K562 (cell line): ENCODE measurements around the gene ZNF358. TPM values are rescaled to one million over a fixed set of nuclear protein-coding genes. Genes with fewer than 3 reads are reported as not detected.

Source experiments
- BCL6 ChIP-seq: fragments of 250-450 bp; sonication (Bioruptor Pico); IDR thresholded peaks from 2 replicates; pipeline ENCODE4 v1.4.0; 2020
- BRF2 ChIP-seq: IDR thresholded peaks from 3 replicates; pipeline ENCODE4 v1.6.1; 2011; ENCODE audit warnings: borderline replicate concordance, mild to moderate bottlenecking; ENCODE audit not compliant: insufficient read length, insufficient read depth
- CBFB ChIP-seq: sonication (generic); formaldehyde crosslinking; IDR thresholded peaks from 2 replicates; pipeline ENCODE4 v1.4.0; 2020; ENCODE audit warnings: mild to moderate bottlenecking, missing genetic modification reagents
- EP400 ChIP-seq: fragments of 450-650 bp; IDR thresholded peaks from 2 replicates; pipeline ENCODE4 v1.6.1; 2017; ENCODE audit warnings: antibody characterized with exemption, mild to moderate bottlenecking, moderate library complexity
- HDAC8 ChIP-seq: fragments of 450-650 bp; IDR thresholded peaks from 2 replicates; pipeline ENCODE4 v1.6.1; 2016; ENCODE audit warnings: mild to moderate bottlenecking, missing genetic modification characterization, moderate library complexity, missing compliant biosample characterization
- NCOA2 ChIP-seq, 2 experiments: fragments of 450-650 bp; IDR thresholded peaks; 2 replicates each; pipeline ENCODE4 v1.6.1; 2018; ENCODE audit warnings: mild to moderate bottlenecking in 2 of 2, moderate library complexity in 1 of 2; ENCODE audit not compliant: partially characterized antibody in 2 of 2
- NFRKB ChIP-seq: fragments of 450-650 bp; IDR thresholded peaks from 2 replicates; pipeline ENCODE4 v1.6.1; 2016; ENCODE audit warnings: low read depth
- NR3C1 ChIP-seq: sonication (generic); formaldehyde crosslinking; IDR thresholded peaks from 2 replicates; pipeline ENCODE4 v1.8.1; 2022; ENCODE audit warnings: missing genetic modification reagents
- PKNOX1 ChIP-seq: fragments of 450-650 bp; IDR thresholded peaks from 2 replicates; pipeline ENCODE4 v1.6.1; 2016
- PRDM10 ChIP-seq: fragments of 450-650 bp; IDR thresholded peaks from 2 replicates; pipeline ENCODE4 v1.6.1; 2018; ENCODE audit not compliant: partially characterized antibody
- PRMT5 ChIP-seq: sonication (generic); formaldehyde crosslinking; IDR thresholded peaks from 2 replicates; pipeline ENCODE4 v1.5.0; 2020; ENCODE audit warnings: missing genetic modification reagents
- PTTG1 ChIP-seq: fragments of 450-650 bp; IDR thresholded peaks from 2 replicates; pipeline ENCODE4 v1.6.1; 2016; ENCODE audit warnings: low read depth, mild to moderate bottlenecking, missing genetic modification characterization, missing compliant biosample characterization
- RBBP5 ChIP-seq: fragments of 200-600 bp; sonication (generic); IDR thresholded peaks from 2 replicates; pipeline ENCODE4 v1.6.1; 2012; ENCODE audit warnings: borderline replicate concordance, mild to moderate bottlenecking, low read length, control low read depth, inconsistent platforms; ENCODE audit not compliant: insufficient read depth, poor library complexity, severe bottlenecking
- SRSF1 ChIP-seq: fragments of 200-400 bp; formaldehyde crosslinking; IDR thresholded peaks from 2 replicates; pipeline ENCODE4 v1.6.1; 2017; ENCODE audit warnings: mild to moderate bottlenecking, low read depth, low read length, moderate library complexity
- TCF15 ChIP-seq: fragments of 250-450 bp; sonication (Bioruptor Pico); IDR thresholded peaks from 2 replicates; pipeline ENCODE4 v1.8.0; 2022; ENCODE audit warnings: moderate library complexity, mild to moderate bottlenecking, inconsistent platforms
- ZNF280A ChIP-seq: fragments of 450-650 bp; IDR thresholded peaks from 2 replicates; pipeline ENCODE4 v1.6.1; 2018; ENCODE audit warnings: mild to moderate bottlenecking, low read depth; ENCODE audit not compliant: partially characterized antibody
- ZNF785 ChIP-seq: fragments of 250-450 bp; sonication (Bioruptor Pico); IDR thresholded peaks from 2 replicates; pipeline ENCODE4 v1.4.0; 2020; ENCODE audit warnings: mild to moderate bottlenecking
- polyA plus RNA-seq, 8 experiments: library from polyadenylated mRNA; depleted of rRNA in 4 of 8; stranded (reverse) in 5 of 8; unstranded in 3 of 8; fragments of >200 nt; fragmentation: Nextera tagmentation in 2 of 8; fragmentation: Illumina TruSeq in 1 of 8; extraction: Ambion mirVana in 2 of 8; extraction: Trizol in 1 of 8; gene quantifications; 2 replicates each; pipeline versions ENCODE4 v1.2.1 to v1.2.3, GENCODE V29; 2011 to 2014; ENCODE audit warnings: inconsistent platforms in 1 of 8, missing spikeins in 1 of 8
- total RNA-seq, 7 experiments: library from RNA; depleted of rRNA in 6 of 7; stranded (reverse); fragments of >200 nt in 6 of 7; fragmentation: Illumina TruSeq in 2 of 7; extraction: Trizol in 2 of 7; gene quantifications; 2 replicates each; pipeline versions ENCODE4 v1.2.1 to v1.2.3, GENCODE V29; 2011 to 2021; ENCODE audit warnings: low replicate concordance in 1 of 7

ZNF358 gene
- total and polyA plus RNA-seq, 9 of the 15 experiments (the other 6 are each of a cell fraction or from before 2014, with no cell fraction given) = 0.04 to 17.2 (median 4.9) TPM

GRCh38 chr19:7522072-7522922, 6.4 kb downstream of the ZNF358 start, which contains the start of gene MCOLN1 (continued):
- no peak for TF ChIP-seq PRMT5 (CRISPR knock-in tag)
- no peak for TF ChIP-seq PKNOX1
- no peak for TF ChIP-seq SRSF1
- peak; percentile 77; the same call in 1 of the 2 replicates for TF ChIP-seq HDAC8 (tag)
- 0 out of 2 replicates have a peak, but pooled peaks have one; percentile 53 for TF ChIP-seq NFRKB
- no peak for TF ChIP-seq PRDM10
- TF ChIP-seq ZNF280A = no peak
- no peak for TF ChIP-seq NCOA2 (IDR thresholded peaks at IDR 0.05; ENCODE audit: partially characterized antibody in 2 of 2)
- no peak for TF ChIP-seq TCF15 (CRISPR knock-in tag)
- no peak for TF ChIP-seq BRF2
- TF ChIP-seq PTTG1 (tag) = no peak
- peak; percentile 73; the same call in 1 of the 2 replicates for TF ChIP-seq CBFB
- TF ChIP-seq RBBP5 = peak; percentile 73
- peak; percentile 74 for TF ChIP-seq EP400
- no peak for TF ChIP-seq ZNF785 (CRISPR knock-in tag)
- 0 out of 2 replicates have a peak, but pooled peaks have one; percentile 48 for TF ChIP-seq NR3C1 (CRISPR knock-in tag)
- TF ChIP-seq BCL6 (CRISPR knock-in tag) = no peak
